GM21526 (cell line): ENCODE results near the gene HDLBP.
"Not testable (repeated sequence)": the region's sequence is repeated elsewhere in the genome, so short reads cannot be mapped to it uniquely, and the experiment has no call there.

Source experiments
- ATAC-seq: cut with Tn5 transposase; IDR thresholded peaks from one replicate; pipeline ENCODE4 v1.9.1; 2021; ENCODE audit warnings: moderate library complexity; ENCODE audit not compliant: unreplicated experiment, low FRiP score

The HDLBP gene

GRCh38 chr2:241199897-241200821 is 115.3 kb downstream of the HDLBP start:
- no peak for ATAC-seq

- no peak for ATAC-seq
These were observed 116.2 kb downstream of the HDLBP start for GRCh38 chr2:241199286-241199685.

- ATAC-seq: no peak
These were observed 116.8 kb downstream of the HDLBP start for GRCh38 chr2:241198381-241199279.

GRCh38 chr2:241197947-241198346 is 117.5 kb downstream of the HDLBP start:
- no peak for ATAC-seq

- not testable (repeated sequence) for ATAC-seq
These were observed 118.2 kb downstream of the HDLBP start for GRCh38 chr2:241197246-241197645.

GRCh38 chr2:241195506-241196130 is 119.9 kb downstream of the HDLBP start:
- ATAC-seq: no peak

- ATAC-seq: no peak
These were observed 120.7 kb downstream of the HDLBP start for GRCh38 chr2:241194811-241195210.

- no peak for ATAC-seq
These were observed 122.2 kb downstream of the HDLBP start for GRCh38 chr2:241193271-241193670.

- no peak for ATAC-seq
These were observed 124.4 kb downstream of the HDLBP start for GRCh38 chr2:241191081-241191480.

GRCh38 chr2:241190291-241190981 is 125.0 kb downstream of the HDLBP start:
- no peak for ATAC-seq

- ATAC-seq: no peak
These were observed 125.6 kb downstream of the HDLBP start for GRCh38 chr2:241189856-241190201.

- no peak for ATAC-seq
These were observed 126.2 kb downstream of the HDLBP start for GRCh38 chr2:241189093-241189855.

- no peak for ATAC-seq
These were observed 126.9 kb downstream of the HDLBP start, which contains the start of gene ANO7 for GRCh38 chr2:241188361-241189092. Gene ANO7, plus strand, starts transcription at chr2:241188677. Its CDS starts 1,387 bp downstream, at chr2:241190064.

- ATAC-seq: no peak
These were observed 127.6 kb downstream of the HDLBP start for GRCh38 chr2:241187918-241188234.

- ATAC-seq: no peak
These were observed 128.2 kb downstream of the HDLBP start for GRCh38 chr2:241187101-241187917.

- no peak for ATAC-seq
These were observed 129.5 kb downstream of the HDLBP start for GRCh38 chr2:241185961-241186360.

GRCh38 chr2:241184901-241185300 is 130.6 kb downstream of the HDLBP start:
- no peak for ATAC-seq

- no peak for ATAC-seq
These were observed 132.3 kb downstream of the HDLBP start for GRCh38 chr2:241183221-241183620.
